Natural killer cell (primary cell): ENCODE results near the gene FLG. TPM values are rescaled to one million over a fixed set of nuclear protein-coding genes. Genes with fewer than 3 reads are reported as not detected.

Experiments used
- ATAC-seq, 3 donors: fragments of 150-1000 bp in 2 of 3; fragments of 200-7000 bp in 1 of 3; cut with Tn5 transposase; 1 replicate in 1 of 3; 2 replicates in 2 of 3; pipeline ENCODE4 v1.10.0; 2021; ENCODE audit warnings: mild to moderate bottlenecking in 2 of 3, moderate library complexity in 2 of 3
- DNase-seq, 2 donors: peaks; one replicate each; pipeline versions ENCODE4 v3.0.0 to v3.0.0-alpha.2; 2013 to 2021; ENCODE audit warnings: mixed read lengths in 1 of 2
- H3K27ac ChIP-seq: one replicate; pipeline ENCODE4 v1.5.1; 2013; ENCODE audit warnings: mild to moderate bottlenecking, low read length
- H3K27me3 ChIP-seq: one replicate; pipeline ENCODE4 v1.6.1; 2013; ENCODE audit warnings: low read length; ENCODE audit not compliant: control insufficient read depth, insufficient read depth
- H3K36me3 ChIP-seq: one replicate; pipeline ENCODE4 v1.6.1; 2013; ENCODE audit warnings: low read length; ENCODE audit not compliant: control insufficient read depth, insufficient read depth
- H3K4me1 ChIP-seq: one replicate; pipeline ENCODE4 v1.6.1; 2013; ENCODE audit warnings: low read length; ENCODE audit not compliant: control insufficient read depth, insufficient read depth
- H3K4me3 ChIP-seq: one replicate; pipeline ENCODE4 v1.5.1; 2013; ENCODE audit warnings: low read length
- H3K9me3 ChIP-seq: one replicate; pipeline ENCODE4 v1.6.1; 2013; ENCODE audit warnings: low read length; ENCODE audit not compliant: control insufficient read depth, insufficient read depth
- H3K27ac Mint-ChIP-seq, 2 donors: one replicate each; pipeline ENCODE4 v1.8.0; 2022; ENCODE audit warnings: mild to moderate bottlenecking in 2 of 2, mixed read lengths in 2 of 2, moderate library complexity in 1 of 2
- H3K27me3 Mint-ChIP-seq, 2 donors: one replicate each; pipeline ENCODE4 v1.8.0; 2022; ENCODE audit warnings: low read depth in 2 of 2, mixed read lengths in 2 of 2
- H3K36me3 Mint-ChIP-seq: one replicate; pipeline ENCODE4 v1.8.0; 2022; ENCODE audit warnings: mixed read lengths
- H3K4me1 Mint-ChIP-seq, 2 donors: one replicate each; pipeline ENCODE4 v1.8.0; 2022; ENCODE audit warnings: mixed read lengths in 2 of 2
- H3K4me3 Mint-ChIP-seq: one replicate; pipeline ENCODE4 v1.8.0; 2022; ENCODE audit warnings: mild to moderate bottlenecking, moderate library complexity, mixed read lengths
- H3K9me3 Mint-ChIP-seq, 2 donors: one replicate each; pipeline ENCODE4 v1.8.0; 2022; ENCODE audit warnings: mixed read lengths in 2 of 2
- WGBS: methylation state at CpG from one replicate; pipeline ENCODE4 v1.1.7; 2013; ENCODE audit warnings: missing lambda C conversion rate; ENCODE audit not compliant: insufficient coverage; 5-methylcytosine and 5-hydroxymethylcytosine counted together
- intact Hi-C: fragments of 100-400 bp; cut with micrococcal nuclease; formaldehyde crosslinking; loops from one replicate; pipeline ENCODE4 v1.14.2; 2022
- total RNA-seq, 4 donors: library from RNA; stranded (reverse); fragments of 120-200 nt in 1 of 4; gene quantifications; one replicate each; pipeline versions ENCODE4 v1.2.3 to v1.2.4, GENCODE V29; 2013 to 2022
- TF ChIP-seq, protein P1 (sequence below): fragments of 200-600 bp; IDR thresholded peaks from one replicate; pipeline ENCODE4 v1.8.0; 2022; ENCODE audit warnings: antibody characterized with exemption

Gene FLG
- total RNA-seq, 3 donors from 2014 or later (not counting 1 experiment from before 2014, with no cell fraction given) = not detected

GRCh38 chr1:152347116-152347728, 22.2 kb upstream of the FLG start:
- Histone ChIP-seq H3K4me3 (no peak overlapping the region), H3K27ac (no peak overlapping the region), H3K27me3 (peaks cover 10% of the 10 kb centered on the region), H3K9me3 (no peaks in the 10 kb centered on the region), H3K36me3 (no peaks in the 10 kb centered on the region), H3K4me1 (no peaks in the 10 kb centered on the region)
- Mint-ChIP-seq H3K36me3 (no peaks in the 10 kb centered on the region), H3K9me3 (no peaks in the 10 kb centered on the region), H3K4me3 (no peak overlapping the region), H3K4me1 (no peaks in the 10 kb centered on the region), H3K27me3 (peaks cover 6 to 45% of the 10 kb centered on the region in 2 donors), H3K27ac (no peak overlapping the region)
- TF ChIP-seq, protein P1, sequence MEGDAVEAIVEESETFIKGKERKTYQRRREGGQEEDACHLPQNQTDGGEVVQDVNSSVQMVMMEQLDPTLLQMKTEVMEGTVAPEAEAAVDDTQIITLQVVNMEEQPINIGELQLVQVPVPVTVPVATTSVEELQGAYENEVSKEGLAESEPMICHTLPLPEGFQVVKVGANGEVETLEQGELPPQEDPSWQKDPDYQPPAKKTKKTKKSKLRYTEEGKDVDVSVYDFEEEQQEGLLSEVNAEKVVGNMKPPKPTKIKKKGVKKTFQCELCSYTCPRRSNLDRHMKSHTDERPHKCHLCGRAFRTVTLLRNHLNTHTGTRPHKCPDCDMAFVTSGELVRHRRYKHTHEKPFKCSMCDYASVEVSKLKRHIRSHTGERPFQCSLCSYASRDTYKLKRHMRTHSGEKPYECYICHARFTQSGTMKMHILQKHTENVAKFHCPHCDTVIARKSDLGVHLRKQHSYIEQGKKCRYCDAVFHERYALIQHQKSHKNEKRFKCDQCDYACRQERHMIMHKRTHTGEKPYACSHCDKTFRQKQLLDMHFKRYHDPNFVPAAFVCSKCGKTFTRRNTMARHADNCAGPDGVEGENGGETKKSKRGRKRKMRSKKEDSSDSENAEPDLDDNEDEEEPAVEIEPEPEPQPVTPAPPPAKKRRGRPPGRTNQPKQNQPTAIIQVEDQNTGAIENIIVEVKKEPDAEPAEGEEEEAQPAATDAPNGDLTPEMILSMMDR = peak; percentile 96
- ATAC-seq = peak; percentile 66 to 80 (median 76)
- 5% methylated on average over 4 of the region's 8 CpGs for WGBS
- intact Hi-C loops = loop anchor here (1.0 to 2.0 kb wide), 2 partner anchors 111 to 156 kb away; no protein-coding TSS in a partner anchor
- peak in 1 of 2 donors; percentile 80 for DNase-seq

GRCh38 chr1:152344438-152344837, 19.4 kb upstream of the FLG start:
- TF ChIP-seq, protein P1 = no peak
- no peaks in the 10 kb centered on the region for H3K9me3 ChIP-seq
- no peak overlapping the region for H3K27ac Mint-ChIP-seq
- peaks cover 10% of the 10 kb centered on the region for H3K27me3 ChIP-seq
- H3K4me3 ChIP-seq = no peak overlapping the region
- DNase-seq (no peak), ATAC-seq (no peak)
- H3K36me3 ChIP-seq = no peaks in the 10 kb centered on the region
- peaks cover 9 to 57% of the 10 kb centered on the region in 2 donors for H3K27me3 Mint-ChIP-seq
- no peak overlapping the region for H3K27ac ChIP-seq
- H3K4me3 Mint-ChIP-seq = no peak overlapping the region
- H3K4me1 ChIP-seq = no peaks in the 10 kb centered on the region
- H3K9me3 Mint-ChIP-seq = no peaks in the 10 kb centered on the region
- no peaks in the 10 kb centered on the region for H3K4me1 Mint-ChIP-seq
- H3K36me3 Mint-ChIP-seq = no peaks in the 10 kb centered on the region
- intact Hi-C loops = no loop called here

GRCh38 chr1:152343006-152343405, 18.0 kb upstream of the FLG start:
- TF ChIP-seq, protein P1 = no peak

DNA sequence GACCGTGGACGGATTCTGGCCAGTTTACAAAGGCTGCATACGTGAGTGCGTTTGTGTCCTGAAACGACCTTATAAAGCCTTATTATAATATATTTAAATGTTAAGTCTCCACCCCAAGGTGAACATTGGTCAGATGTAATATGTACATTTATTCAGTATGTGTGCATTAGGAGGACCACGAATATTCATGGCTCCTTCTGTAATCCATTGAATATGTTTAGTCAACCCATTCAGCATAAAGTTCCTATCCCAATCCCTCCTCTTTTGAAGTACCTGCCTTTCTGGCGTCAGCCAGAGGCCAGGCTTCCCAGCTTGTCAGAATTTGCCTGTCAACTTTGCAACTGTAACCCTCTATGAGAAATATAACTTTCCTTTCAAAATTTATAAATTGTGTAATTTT, 10.4 kb upstream of the FLG start:
- no peaks in the 10 kb centered on the region for H3K36me3 Mint-ChIP-seq
- intact Hi-C loops = no loop called here
- Histone ChIP-seq H3K4me1 (no peaks in the 10 kb centered on the region), H3K4me3 (no peak overlapping the region), H3K27me3 (peaks cover 3% of the 10 kb centered on the region), H3K27ac (no peak overlapping the region), H3K9me3 (no peaks in the 10 kb centered on the region), H3K36me3 (no peaks in the 10 kb centered on the region)
- WGBS = 64% methylated on average over 2 of the region's 7 CpGs
- no peak overlapping the region for H3K27ac Mint-ChIP-seq
- DNase-seq (no peak), ATAC-seq (no peak)
- no peaks in the 10 kb centered on the region for H3K9me3 Mint-ChIP-seq
- no peak overlapping the region for H3K4me3 Mint-ChIP-seq
- TF ChIP-seq, protein P1 = no peak
- H3K4me1 Mint-ChIP-seq = no peaks in the 10 kb centered on the region
- peaks cover 3 to 51% of the 10 kb centered on the region in 2 donors for H3K27me3 Mint-ChIP-seq

More at GRCh38 chr1:152343006-152343405, 18.0 kb upstream of the FLG start:
- H3K36me3 ChIP-seq = no peaks in the 10 kb centered on the region
- H3K4me1 ChIP-seq = no peaks in the 10 kb centered on the region
- DNase-seq = no peak
- H3K27ac ChIP-seq = no peak overlapping the region
- Mint-ChIP-seq H3K36me3 (no peaks in the 10 kb centered on the region), H3K27ac (no peak overlapping the region), H3K27me3 (peaks cover 9 to 56% of the 10 kb centered on the region in 2 donors), H3K4me1 (no peaks in the 10 kb centered on the region), H3K4me3 (no peak overlapping the region), H3K9me3 (no peaks in the 10 kb centered on the region)
- intact Hi-C loops = no loop called here
- H3K27me3 ChIP-seq = peaks cover 10% of the 10 kb centered on the region
- 82% methylated on average over 3 of the region's 3 CpGs for WGBS
- no peak for ATAC-seq
- H3K4me3 ChIP-seq = no peak overlapping the region
- H3K9me3 ChIP-seq = no peaks in the 10 kb centered on the region
